MM.1S (cell line): ENCODE measurements around the gene NUP210L.

Experiments
- DNase-seq: peaks from one replicate; pipeline ENCODE4 v3.0.0-alpha.2; 2015
- H2AFZ ChIP-seq: fragments of 300-600 bp; sonication (generic); 2 replicates; pipeline ENCODE4 v1.6.0; 2016; ENCODE audit warnings: antibody characterized with exemption, low read length
- H3F3A ChIP-seq: fragments of 300-600 bp; sonication (generic); 2 replicates; pipeline ENCODE4 v1.6.1; 2016; ENCODE audit warnings: mild to moderate bottlenecking, antibody characterized with exemption, low read length, moderate library complexity, mixed read lengths; ENCODE audit not compliant: insufficient read depth
- H3K27ac ChIP-seq: fragments of 300-600 bp; sonication (generic); 2 replicates; pipeline ENCODE4 v1.5.1; 2016; ENCODE audit warnings: mild to moderate bottlenecking, low read length
- H3K27me3 ChIP-seq: fragments of 300-600 bp; sonication (generic); replicated peaks from 2 replicates; pipeline ENCODE4 v1.6.0; 2016; ENCODE audit warnings: low read length; ENCODE audit not compliant: insufficient read depth
- H3K36me3 ChIP-seq: fragments of 300-600 bp; sonication (generic); replicated peaks from 2 replicates; pipeline ENCODE4 v1.6.1; 2016; ENCODE audit warnings: mild to moderate bottlenecking, low read length, mixed read lengths; ENCODE audit not compliant: insufficient read depth
- H3K4me1 ChIP-seq: fragments of 300-600 bp; sonication (generic); 2 replicates; pipeline ENCODE4 v1.6.1; 2016; ENCODE audit warnings: low read length, mixed read lengths
- H3K4me2 ChIP-seq: fragments of 300-600 bp; sonication (generic); 2 replicates; pipeline ENCODE4 v1.6.0; 2016; ENCODE audit warnings: low read depth, low read length
- H3K4me3 ChIP-seq: fragments of 300-600 bp; sonication (generic); 2 replicates; pipeline ENCODE4 v1.5.1; 2016; ENCODE audit warnings: low read length, mixed read lengths
- H3K79me2 ChIP-seq: fragments of 300-600 bp; sonication (generic); 2 replicates; pipeline ENCODE4 v1.6.1; 2016; ENCODE audit warnings: mixed run types, low read length, mixed read lengths
- H3K9ac ChIP-seq: fragments of 300-600 bp; sonication (generic); 2 replicates; pipeline ENCODE4 v1.6.1; 2016; ENCODE audit warnings: low read length, mixed read lengths
- H3K9me2 ChIP-seq: fragments of 300-600 bp; sonication (generic); replicated peaks from 2 replicates; pipeline ENCODE4 v1.6.1; 2016; ENCODE audit warnings: mild to moderate bottlenecking, low read length, mixed read lengths; ENCODE audit not compliant: insufficient read depth
- H3K9me3 ChIP-seq: fragments of 300-600 bp; sonication (generic); replicated peaks from 2 replicates; pipeline ENCODE4 v1.6.1; 2016; ENCODE audit warnings: mild to moderate bottlenecking, low read length, mixed read lengths; ENCODE audit not compliant: insufficient read depth
- H4K20me1 ChIP-seq: fragments of 300-600 bp; sonication (generic); 2 replicates; pipeline ENCODE4 v1.6.1; 2016; ENCODE audit warnings: mild to moderate bottlenecking, low read length, moderate library complexity, mixed read lengths; ENCODE audit not compliant: insufficient read depth
- CTCF ChIP-seq: fragments of 300-600 bp; sonication (generic); IDR thresholded peaks from 2 replicates; pipeline ENCODE4 v1.5.1; 2016; ENCODE audit warnings: antibody characterized with exemption, low read length, mixed read lengths
- EZH2 ChIP-seq: fragments of 300-600 bp; sonication (generic); optimal IDR thresholded peaks from 2 replicates; pipeline ENCODE3; 2017; ENCODE audit warnings: low read depth, mild to moderate bottlenecking, antibody characterized with exemption, low read length, mixed read lengths
- EZH2phosphoT487 ChIP-seq: fragments of 300-600 bp; sonication (generic); IDR thresholded peaks from 2 replicates; pipeline ENCODE4 v1.6.1; 2018; ENCODE audit warnings: antibody characterized with exemption, low read length

Gene NUP210L

GRCh38 chr1:153962088-153963029 lies 192.5 kb downstream of the NUP210L start:
- TF ChIP-seq EZH2 (no peak), EZH2phosphoT487 (no peak), CTCF (no peak)
- Histone ChIP-seq H3F3A (peaks cover 25% of the 10 kb centered on the region), H3K27ac (no peak overlapping the region), H3K4me2 (peak overlapping the region; percentile 92), H3K79me2 (peaks cover 43% of the 10 kb centered on the region), H3K4me3 (peak overlapping the region; percentile 74), H3K9me2 (no peaks in the 10 kb centered on the region), H3K9ac (peak overlapping the region; percentile 66), H3K4me1 (peaks cover 26% of the 10 kb centered on the region), H3K36me3 (no peaks in the 10 kb centered on the region), H3K9me3 (no peaks in the 10 kb centered on the region), H2AFZ (peak overlapping the region; percentile 77), H4K20me1 (no peaks in the 10 kb centered on the region), H3K27me3 (no peaks in the 10 kb centered on the region)
- no peak for DNase-seq

- Histone ChIP-seq H3K36me3 (no peaks in the 10 kb centered on the region), H3K27me3 (no peaks in the 10 kb centered on the region), H2AFZ (no peak overlapping the region), H3K4me1 (peaks cover 34% of the 10 kb centered on the region), H3K4me3 (no peak overlapping the region), H3K4me2 (0 out of 2 replicates have a peak overlapping the region, but pooled peaks have one; percentile 92), H3K9ac (no peak overlapping the region), H3K9me3 (no peaks in the 10 kb centered on the region), H4K20me1 (no peaks in the 10 kb centered on the region), H3K27ac (no peak overlapping the region), H3F3A (peaks cover 16% of the 10 kb centered on the region), H3K9me2 (no peaks in the 10 kb centered on the region), H3K79me2 (peaks cover 48% of the 10 kb centered on the region)
- TF ChIP-seq CTCF (no peak), EZH2phosphoT487 (no peak)
- DNase-seq = no peak
Observed at GRCh38 chr1:153961421-153961820, 193.5 kb downstream of the NUP210L start.

GRCh38 chr1:153960206-153960605 lies 194.7 kb downstream of the NUP210L start:
- no peak overlapping the region for H2AFZ ChIP-seq
- peaks cover 10% of the 10 kb centered on the region; the same call in 1 of the 2 replicates for H3F3A ChIP-seq
- H3K9me3 ChIP-seq = no peaks in the 10 kb centered on the region
- H3K9ac ChIP-seq = no peak overlapping the region
- DNase-seq = no peak
- no peak overlapping the region for H3K4me3 ChIP-seq
- no peak for TF ChIP-seq EZH2phosphoT487
- no peaks in the 10 kb centered on the region for H3K36me3 ChIP-seq
- no peaks in the 10 kb centered on the region for H3K27me3 ChIP-seq
- H3K9me2 ChIP-seq = no peaks in the 10 kb centered on the region
- no peak overlapping the region for H3K27ac ChIP-seq
- H4K20me1 ChIP-seq = no peaks in the 10 kb centered on the region
- H3K4me1 ChIP-seq = peaks cover 34% of the 10 kb centered on the region
- H3K79me2 ChIP-seq = peaks cover 52% of the 10 kb centered on the region
- no peak overlapping the region for H3K4me2 ChIP-seq

GRCh38 chr1:153959454-153959853 lies 195.4 kb downstream of the NUP210L start:
- Histone ChIP-seq H3K79me2 (peaks cover 59% of the 10 kb centered on the region), H3K36me3 (no peaks in the 10 kb centered on the region), H3K27ac (no peak overlapping the region), H3K4me3 (no peak overlapping the region), H3K4me1 (peaks cover 34% of the 10 kb centered on the region), H3K9me3 (no peaks in the 10 kb centered on the region), H3F3A (peaks cover 10% of the 10 kb centered on the region; the same call in 1 of the 2 replicates), H3K27me3 (no peaks in the 10 kb centered on the region), H2AFZ (no peak overlapping the region), H3K9ac (no peak overlapping the region), H4K20me1 (no peaks in the 10 kb centered on the region), H3K9me2 (no peaks in the 10 kb centered on the region), H3K4me2 (no peak overlapping the region)
- no peak for TF ChIP-seq CTCF
- no peak for TF ChIP-seq EZH2phosphoT487
- DNase-seq = no peak
